HEK293 (cell line): ENCODE data around the gene MED13L.

ENCODE experiments used
- CTCF ChIA-PET: fragments of 350-600 bp; formaldehyde crosslinking; extraction: SDS; loops from one replicate; lab custom pipeline; 2021; ENCODE audit warnings: antibody characterized with exemption; lab: Yijun Ruan, JAX
- POLR2A ChIA-PET: fragments of 300-600 bp; formaldehyde crosslinking; extraction: SDS; loops from one replicate; lab custom pipeline; 2020; ENCODE audit warnings: antibody characterized with exemption, inconsistent platforms; lab: Yijun Ruan, JAX
- H3K27ac ChIP-seq: fragments of 200-500 bp; sonication (Bioruptor generic); 2 replicates; pipeline ENCODE4 v1.5.1; 2014; ENCODE audit warnings: low read depth, low read length, control low read depth, inconsistent platforms; ENCODE audit errors: extremely low read depth
- H3K36me3 ChIP-seq, 2 experiments: fragments of 200-500 bp in 1 of 2; sonication (Bioruptor generic) in 1 of 2; 1 replicate in 1 of 2; 2 replicates in 1 of 2; pipeline ENCODE4 v1.5.1; 2014 to 2017; ENCODE audit warnings: inconsistent platforms in 2 of 2, low read length in 2 of 2; ENCODE audit not compliant: control insufficient read depth in 2 of 2, insufficient read depth in 1 of 2
- H3K4me1 ChIP-seq: fragments of 200-500 bp; sonication (Bioruptor generic); 2 replicates; pipeline ENCODE4 v1.5.1; 2014; ENCODE audit warnings: mild to moderate bottlenecking, low read length, inconsistent platforms; ENCODE audit not compliant: control insufficient read depth, insufficient read depth
- H3K4me3 ChIP-seq: 2 replicates; pipeline ENCODE4 v1.5.1; 2011; ENCODE audit warnings: low read depth, mild to moderate bottlenecking, control low read depth, low read length, moderate library complexity
- H3K9me3 ChIP-seq: fragments of 200-500 bp; sonication (Bioruptor generic); 2 replicates; pipeline ENCODE4 v1.5.1; 2014; ENCODE audit warnings: low read depth, low read length, inconsistent platforms; ENCODE audit not compliant: control insufficient read depth, insufficient read depth
- BCL11B ChIP-seq: fragments of 450-650 bp; formaldehyde crosslinking; IDR thresholded peaks from 2 replicates; pipeline ENCODE4 v1.5.1; 2016; ENCODE audit warnings: low read depth, missing biosample characterization, missing genetic modification characterization
- PRDM4 ChIP-seq: fragments of 450-650 bp; formaldehyde crosslinking; IDR thresholded peaks from 2 replicates; pipeline ENCODE4 v1.5.1; 2017; ENCODE audit warnings: missing biosample characterization, missing genetic modification characterization
- PRDM6 ChIP-seq: fragments of 450-650 bp; formaldehyde crosslinking; IDR thresholded peaks from 2 replicates; pipeline ENCODE4 v1.5.1; 2017; ENCODE audit warnings: missing biosample characterization, missing genetic modification characterization
- TCF7L2 ChIP-seq: IDR thresholded peaks from 2 replicates; pipeline ENCODE4 v1.6.1; 2011; ENCODE audit warnings: low read depth, mild to moderate bottlenecking, inconsistent platforms, low read length, moderate library complexity, borderline replicate concordance
- ZBTB17 ChIP-seq: fragments of 450-650 bp; formaldehyde crosslinking; IDR thresholded peaks from 2 replicates; pipeline ENCODE4 v1.5.1; 2016; ENCODE audit warnings: missing biosample characterization, missing genetic modification characterization
- ZIC2 ChIP-seq: fragments of 450-650 bp; formaldehyde crosslinking; IDR thresholded peaks from 2 replicates; pipeline ENCODE4 v1.5.1; 2016; ENCODE audit warnings: missing biosample characterization, missing genetic modification characterization
- ZNF114 ChIP-seq: fragments of 450-650 bp; formaldehyde crosslinking; IDR thresholded peaks from 2 replicates; pipeline ENCODE4 v1.5.0; 2017; ENCODE audit warnings: missing biosample characterization, missing genetic modification characterization
- ZNF133 ChIP-seq: fragments of 450-650 bp; formaldehyde crosslinking; IDR thresholded peaks from 2 replicates; pipeline ENCODE4 v1.5.1; 2016; ENCODE audit warnings: missing biosample characterization, missing genetic modification characterization
- ZNF514 ChIP-seq: fragments of 450-650 bp; formaldehyde crosslinking; IDR thresholded peaks from 2 replicates; pipeline ENCODE4 v1.5.1; 2016; ENCODE audit warnings: missing biosample characterization, missing genetic modification characterization
- ZNF792 ChIP-seq: fragments of 450-650 bp; formaldehyde crosslinking; IDR thresholded peaks from 2 replicates; pipeline ENCODE4 v1.5.1; 2016; ENCODE audit warnings: missing biosample characterization, missing genetic modification characterization
- ZSCAN16 ChIP-seq: fragments of 450-650 bp; formaldehyde crosslinking; IDR thresholded peaks from 2 replicates; pipeline ENCODE4 v1.5.1; 2016; ENCODE audit warnings: missing biosample characterization, missing genetic modification characterization
- ZSCAN23 ChIP-seq: fragments of 450-650 bp; formaldehyde crosslinking; IDR thresholded peaks from 2 replicates; pipeline ENCODE4 v1.5.1; 2016; ENCODE audit warnings: missing biosample characterization, missing genetic modification characterization
- TF ChIP-seq, protein P1 (sequence below): fragments of 450-650 bp; formaldehyde crosslinking; IDR thresholded peaks from 2 replicates; pipeline ENCODE4 v1.5.1; 2017; ENCODE audit warnings: missing biosample characterization, missing genetic modification characterization

MED13L gene

GRCh38 chr12:116002890-116003536, 274.5 kb downstream of the MED13L start:
- TF ChIP-seq ZBTB17 (tag by site-specific recombination) (peak; percentile 91), PRDM4 (tag by site-specific recombination) (no peak)
- H3K36me3 ChIP-seq: peaks cover 6 to 38% of the 10 kb centered on the region in 2 experiments; a peak in 2 of 3 replicates
- no peak overlapping the region for H3K4me3 ChIP-seq
- ChIA-PET POLR2A (no interaction called here), CTCF (interaction anchor here (0.6 to 0.8 kb wide), 3 partner anchors 15 to 249 kb away, joined by 3 to 5 read pairs (median 4); no protein-coding TSS in a partner anchor)
- no peak overlapping the region for H3K27ac ChIP-seq
- no peaks in the 10 kb centered on the region for H3K9me3 ChIP-seq
- H3K4me1 ChIP-seq: peaks cover 14% of the 10 kb centered on the region

GRCh38 chr12:116000252-116000651, 277.2 kb downstream of the MED13L start:
- Histone ChIP-seq H3K9me3 (no peaks in the 10 kb centered on the region), H3K27ac (no peak overlapping the region)
- TF ChIP-seq ZNF514 (tag by site-specific recombination): no peak
- no peak for TF ChIP-seq ZIC2 (tag by site-specific recombination)
- no peak for TF ChIP-seq ZNF114 (tag by site-specific recombination)
- no peak for TF ChIP-seq ZNF792 (tag by site-specific recombination)
- no peak for TF ChIP-seq BCL11B (tag by site-specific recombination)
- TF ChIP-seq ZNF133 (tag by site-specific recombination): no peak
- TF ChIP-seq ZSCAN23 (tag by site-specific recombination): no peak
- TF ChIP-seq, all 188 proteins: peak for 0
- Histone ChIP-seq H3K36me3 (peaks cover 11 to 39% of the 10 kb centered on the region in 2 experiments), H3K4me3 (no peak overlapping the region), H3K4me1 (peaks cover 14% of the 10 kb centered on the region)
- ChIA-PET POLR2A (no interaction called here), CTCF (interaction anchor here (0.6 to 0.7 kb wide), 2 partner anchors 140 to 278 kb away, joined by 3 read pairs; no protein-coding TSS in a partner anchor)

DNA sequence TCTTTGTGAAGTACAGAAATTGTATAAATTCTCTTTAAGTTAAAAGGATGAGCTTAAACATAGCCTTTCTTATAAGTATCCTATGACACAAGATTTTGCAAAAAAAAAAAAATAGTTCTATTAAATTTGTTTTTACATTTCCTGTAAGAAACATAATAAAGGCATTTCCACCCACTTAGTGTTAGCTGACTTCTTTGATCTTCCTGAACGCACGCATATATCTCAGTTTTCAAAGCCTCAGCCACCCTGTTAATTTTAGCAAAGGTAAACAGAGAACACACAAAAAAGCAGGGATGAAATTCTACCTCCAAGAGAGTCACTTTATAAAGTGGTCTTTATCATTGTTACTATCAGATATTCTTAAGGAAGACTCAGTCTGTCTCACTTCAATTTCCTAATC, 277.9 kb downstream of the MED13L start:
- ChIA-PET POLR2A (no interaction called here), CTCF (interaction anchor here (0.6 to 2.9 kb wide), 11 partner anchors 9 to 1032 kb away, joined by 3 to 12 read pairs (median 3); no protein-coding TSS in a partner anchor)
- no peak overlapping the region for H3K27ac ChIP-seq
- peaks cover 14 to 43% of the 10 kb centered on the region in 2 experiments for H3K36me3 ChIP-seq
- no peak overlapping the region for H3K4me3 ChIP-seq
- peaks cover 14% of the 10 kb centered on the region for H3K4me1 ChIP-seq
- TF ChIP-seq, protein P1, sequence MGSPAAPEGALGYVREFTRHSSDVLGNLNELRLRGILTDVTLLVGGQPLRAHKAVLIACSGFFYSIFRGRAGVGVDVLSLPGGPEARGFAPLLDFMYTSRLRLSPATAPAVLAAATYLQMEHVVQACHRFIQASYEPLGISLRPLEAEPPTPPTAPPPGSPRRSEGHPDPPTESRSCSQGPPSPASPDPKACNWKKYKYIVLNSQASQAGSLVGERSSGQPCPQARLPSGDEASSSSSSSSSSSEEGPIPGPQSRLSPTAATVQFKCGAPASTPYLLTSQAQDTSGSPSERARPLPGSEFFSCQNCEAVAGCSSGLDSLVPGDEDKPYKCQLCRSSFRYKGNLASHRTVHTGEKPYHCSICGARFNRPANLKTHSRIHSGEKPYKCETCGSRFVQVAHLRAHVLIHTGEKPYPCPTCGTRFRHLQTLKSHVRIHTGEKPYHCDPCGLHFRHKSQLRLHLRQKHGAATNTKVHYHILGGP (tag by site-specific recombination): no peak
- TF ChIP-seq PRDM6: peak; percentile 84
- TF ChIP-seq ZSCAN16 (tag by site-specific recombination): peak; percentile 60; the same call in 1 of the 2 replicates
- TF ChIP-seq TCF7L2: peak; percentile 79; the same call in 1 of the 2 replicates
- no peaks in the 10 kb centered on the region for H3K9me3 ChIP-seq
